Activated CD4-positive, alpha-beta T cell treated with anti-CD3 and anti-CD28 coated beads for 4 hours (primary cell): ENCODE measurements around the gene WRAP73.
"Not testable (repeated sequence)": the region's sequence is repeated elsewhere in the genome, so short reads cannot be mapped to it uniquely, and the experiment has no call there.

Source experiments
- DNase-seq, 2 donors: peaks; one replicate each; pipeline ENCODE4 v3.0.0-alpha.2; 2020

The WRAP73 gene

GRCh38 chr1:3627515-3628253 lies 22.2 kb downstream of the WRAP73 start:
- no peak for DNase-seq

- no peak for DNase-seq
Measured at GRCh38 chr1:3626025-3626424, 23.9 kb downstream of the WRAP73 start.

GRCh38 chr1:3625151-3625907 lies 24.6 kb downstream of the WRAP73 start:
- DNase-seq = peak in 1 of 2 donors; percentile 22

- DNase-seq = peak; percentile 97 to 98
Measured at GRCh38 chr1:3624200-3625136, 25.4 kb downstream of the WRAP73 start, which contains the start of gene TPRG1L. TSS of gene TPRG1L (plus strand) at chr1:3625015. CDS start at chr1:3625073, 58 bp downstream.

- DNase-seq = no peak
Measured at GRCh38 chr1:3623441-3624199, 26.3 kb downstream of the WRAP73 start.

- not testable (repeated sequence) for DNase-seq
Measured at GRCh38 chr1:3622102-3622501, 27.8 kb downstream of the WRAP73 start.

- DNase-seq = peak in 1 of 2 donors; percentile 9
Measured at GRCh38 chr1:3621151-3621671, 28.7 kb downstream of the WRAP73 start.

GRCh38 chr1:3620708-3621107 lies 29.2 kb downstream of the WRAP73 start:
- no peak for DNase-seq

GRCh38 chr1:3618881-3619671 lies 30.8 kb downstream of the WRAP73 start:
- peak; percentile 70 to 78 for DNase-seq

GRCh38 chr1:3618531-3618880 lies 31.4 kb downstream of the WRAP73 start:
- DNase-seq = no peak

- no peak for DNase-seq
Measured at GRCh38 chr1:3617806-3618345, 32.0 kb downstream of the WRAP73 start.

GRCh38 chr1:3616861-3617260 lies 33.0 kb downstream of the WRAP73 start:
- no peak for DNase-seq

- DNase-seq = no peak
Measured at GRCh38 chr1:3614755-3615742, 34.9 kb downstream of the WRAP73 start.

- DNase-seq = no peak
Measured at GRCh38 chr1:3612123-3612522, 37.8 kb downstream of the WRAP73 start.

GRCh38 chr1:3611170-3612019 lies 38.5 kb downstream of the WRAP73 start, which contains the start of gene MEGF6:
TSS of gene MEGF6 (minus strand) at chr1:3611508. CDS start at chr1:3611268, 240 bp downstream.
- DNase-seq = peak; percentile 72 to 78

GRCh38 chr1:3610527-3611169 lies 39.3 kb downstream of the WRAP73 start:
- no peak for DNase-seq

GRCh38 chr1:3609769-3610526 lies 40.0 kb downstream of the WRAP73 start:
- no peak for DNase-seq
